HG02623 (cell line): ENCODE results near the gene MRPL38.

Experiments
- ATAC-seq: cut with Tn5 transposase; IDR thresholded peaks from one replicate; pipeline ENCODE4 v1.9.1; 2021; ENCODE audit warnings: moderate library complexity; ENCODE audit not compliant: unreplicated experiment

MRPL38 gene

GRCh38 chr17:75920045-75920560 is 15.4 kb upstream of the MRPL38 start:
- ATAC-seq = no peak

GRCh38 chr17:75919611-75920010 is 14.9 kb upstream of the MRPL38 start:
- ATAC-seq = no peak

GRCh38 chr17:75917917-75918445 is 13.3 kb upstream of the MRPL38 start:
- no peak for ATAC-seq

- ATAC-seq = no peak
Measured at GRCh38 chr17:75917141-75917916, 12.6 kb upstream of the MRPL38 start.

GRCh38 chr17:75915268-75915667 is 10.6 kb upstream of the MRPL38 start:
- no peak for ATAC-seq

GRCh38 chr17:75914643-75915267 is 10.1 kb upstream of the MRPL38 start:
- no peak for ATAC-seq

- no peak for ATAC-seq
Measured at GRCh38 chr17:75913537-75914210, 9.0 kb upstream of the MRPL38 start.

- no peak for ATAC-seq
Measured at GRCh38 chr17:75910699-75911098, 6.0 kb upstream of the MRPL38 start.

GRCh38 chr17:75909812-75910274 is 5.2 kb upstream of the MRPL38 start:
- ATAC-seq = no peak

- no peak for ATAC-seq
Measured at GRCh38 chr17:75909051-75909811, 4.5 kb upstream of the MRPL38 start.

GRCh38 chr17:75908201-75908600 is 3.5 kb upstream of the MRPL38 start:
- no peak for ATAC-seq

GRCh38 chr17:75906143-75906884 is 1.6 kb upstream of the MRPL38 start:
- no peak for ATAC-seq

GRCh38 chr17:75902406-75902805 is 2.3 kb downstream of the MRPL38 start:
- no peak for ATAC-seq

GRCh38 chr17:75901727-75902126 is 3.0 kb downstream of the MRPL38 start:
- no peak for ATAC-seq

- no peak for ATAC-seq
Measured at GRCh38 chr17:75900691-75901533, 3.8 kb downstream of the MRPL38 start.

- no peak for ATAC-seq
Measured at GRCh38 chr17:75899767-75900468, 4.8 kb downstream of the MRPL38 start.

- ATAC-seq = no peak
Measured at GRCh38 chr17:75899353-75899752, 5.3 kb downstream of the MRPL38 start.

- no peak for ATAC-seq
Measured at GRCh38 chr17:75898791-75899190, 5.9 kb downstream of the MRPL38 start.
